SU-DHL-6 (cell line): ENCODE results near the gene TMPRSS12.

ENCODE experiments used
- H2AFZ ChIP-seq: fragments of 200-600 bp; sonication (generic); 2 replicates; pipeline ENCODE4 v1.6.1; 2014; ENCODE audit warnings: low read depth, mild to moderate bottlenecking, moderate library complexity, mixed read lengths, antibody characterized with exemption, low read length; ENCODE audit not compliant: severe bottlenecking
- H3F3A ChIP-seq: fragments of 200-600 bp; shearing (Covaris generic); 2 replicates; pipeline ENCODE4 v1.6.0; 2016; ENCODE audit warnings: antibody characterized with exemption, mild to moderate bottlenecking; ENCODE audit not compliant: insufficient read depth
- H3K27ac ChIP-seq: fragments of 200-600 bp; sonication (generic); 2 replicates; pipeline ENCODE4 v1.5.1; 2016; ENCODE audit warnings: low read depth, mild to moderate bottlenecking, low read length, moderate library complexity, mixed read lengths
- H3K27me3 ChIP-seq: fragments of 200-600 bp; sonication (generic), shearing (Covaris generic); 2 replicates; pipeline ENCODE4 v1.6.0; 2014; ENCODE audit warnings: mild to moderate bottlenecking, low read length
- H3K36me3 ChIP-seq: fragments of 200-600 bp; sonication (generic); 2 replicates; pipeline ENCODE4 v1.6.1; 2014; ENCODE audit warnings: mild to moderate bottlenecking, low read length, mixed read lengths
- H3K4me2 ChIP-seq: fragments of 300-600, 200-600 bp; shearing (Covaris generic), sonication (generic); 2 replicates; pipeline ENCODE4 v1.6.0; 2014; ENCODE audit warnings: low read length, low read depth, mild to moderate bottlenecking; ENCODE audit not compliant: poor library complexity, severe bottlenecking
- H3K4me3 ChIP-seq: fragments of 200-600 bp; sonication (generic); 2 replicates; pipeline ENCODE4 v1.5.1; 2014; ENCODE audit warnings: antibody characterized with exemption, low read length, mild to moderate bottlenecking, mixed read lengths; ENCODE audit not compliant: insufficient read depth, poor library complexity, severe bottlenecking
- H3K79me2 ChIP-seq: fragments of 200-600 bp; sonication (generic); 2 replicates; pipeline ENCODE4 v1.6.1; 2014; ENCODE audit warnings: mild to moderate bottlenecking, low read length, moderate library complexity; ENCODE audit not compliant: insufficient read depth
- H3K9ac ChIP-seq: fragments of 200-600 bp; sonication (generic); 2 replicates; pipeline ENCODE4 v1.7.0; 2014; ENCODE audit warnings: mild to moderate bottlenecking, low read length
- H3K9me2 ChIP-seq: fragments of 200-600 bp; sonication (generic); replicated peaks from 2 replicates; pipeline ENCODE4 v1.6.1; 2014; ENCODE audit warnings: low read length; ENCODE audit not compliant: insufficient read depth
- H3K9me3 ChIP-seq: fragments of 200-600 bp; sonication (generic); 2 replicates; pipeline ENCODE4 v1.6.1; 2014; ENCODE audit warnings: low read length, mixed read lengths; ENCODE audit not compliant: insufficient read depth
- H4K20me1 ChIP-seq: fragments of 200-600 bp; sonication (generic); 2 replicates; pipeline ENCODE4 v1.6.1; 2014; ENCODE audit warnings: low read depth, mild to moderate bottlenecking, antibody characterized with exemption, low read length, moderate library complexity, mixed read lengths
- CTCF ChIP-seq: fragments of 200-600 bp; sonication (generic); IDR thresholded peaks from one replicate; pipeline ENCODE4 v1.5.1; 2017; ENCODE audit warnings: antibody characterized with exemption, mild to moderate bottlenecking, low read length, moderate library complexity; ENCODE audit not compliant: insufficient read depth, poor library complexity, severe bottlenecking
- EZH2phosphoT487 ChIP-seq: fragments of 200-600 bp; sonication (generic), shearing (Covaris generic); conservative IDR thresholded peaks from 2 replicates; pipeline ENCODE4 v1.6.1; 2018; ENCODE audit warnings: mild to moderate bottlenecking, antibody characterized with exemption, low read length, moderate library complexity, mixed read lengths

TMPRSS12 gene

GRCh38 chr12:50914872-50915484 is 72.3 kb downstream of the TMPRSS12 start:
- TF ChIP-seq CTCF (no peak), EZH2phosphoT487 (no peak)
- H3K4me2 ChIP-seq, result no peak overlapping the region
- no peak overlapping the region for H3K4me3 ChIP-seq
- no peak overlapping the region for H3K27ac ChIP-seq
- H3F3A ChIP-seq, result no peaks in the 10 kb centered on the region
- H3K9ac ChIP-seq, result no peak overlapping the region
- H3K9me3 ChIP-seq, result peaks cover 16% of the 10 kb centered on the region; the same call in 1 of the 2 replicates
- H2AFZ ChIP-seq, result no peak overlapping the region
- H3K9me2 ChIP-seq, result no peaks in the 10 kb centered on the region
- no peaks in the 10 kb centered on the region for H3K36me3 ChIP-seq
- no peaks in the 10 kb centered on the region for H3K27me3 ChIP-seq
- no peaks in the 10 kb centered on the region for H4K20me1 ChIP-seq
- H3K79me2 ChIP-seq, result no peaks in the 10 kb centered on the region

GRCh38 chr12:50916292-50916691 is 73.6 kb downstream of the TMPRSS12 start:
- peaks cover 12% of the 10 kb centered on the region; the same call in 1 of the 2 replicates for H3K9me3 ChIP-seq

GRCh38 chr12:50918584-50919316 is 76.0 kb downstream of the TMPRSS12 start:
- Histone ChIP-seq H3K27me3 (no peaks in the 10 kb centered on the region), H4K20me1 (no peaks in the 10 kb centered on the region), H3K9me3 (peaks cover 4% of the 10 kb centered on the region; the same call in 1 of the 2 replicates), H3K27ac (no peak overlapping the region), H3K9me2 (no peaks in the 10 kb centered on the region), H3F3A (peaks cover 17% of the 10 kb centered on the region), H3K9ac (no peak overlapping the region), H3K4me2 (no peak overlapping the region), H3K79me2 (no peaks in the 10 kb centered on the region), H2AFZ (no peak overlapping the region), H3K36me3 (no peaks in the 10 kb centered on the region), H3K4me3 (no peak overlapping the region)
- TF ChIP-seq EZH2phosphoT487 (no peak), CTCF (no peak)

More at GRCh38 chr12:50916292-50916691, 73.6 kb downstream of the TMPRSS12 start:
- Histone ChIP-seq H3K4me3 (no peak overlapping the region), H3F3A (no peaks in the 10 kb centered on the region), H3K9ac (no peak overlapping the region), H3K27ac (no peak overlapping the region), H3K36me3 (no peaks in the 10 kb centered on the region), H3K4me2 (no peak overlapping the region), H3K79me2 (no peaks in the 10 kb centered on the region), H4K20me1 (no peaks in the 10 kb centered on the region), H3K27me3 (no peaks in the 10 kb centered on the region), H2AFZ (no peak overlapping the region), H3K9me2 (no peaks in the 10 kb centered on the region)
- TF ChIP-seq EZH2phosphoT487 (no peak), CTCF (no peak)
